CD4-positive, alpha-beta T cell treated with Interleukin-15 for 1 hour (primary cell): ENCODE results near the gene LRMDA.

Source experiments
- DNase-seq: peaks from one replicate; pipeline ENCODE4 v3.0.0-alpha.2; 2020

Gene LRMDA

DNA sequence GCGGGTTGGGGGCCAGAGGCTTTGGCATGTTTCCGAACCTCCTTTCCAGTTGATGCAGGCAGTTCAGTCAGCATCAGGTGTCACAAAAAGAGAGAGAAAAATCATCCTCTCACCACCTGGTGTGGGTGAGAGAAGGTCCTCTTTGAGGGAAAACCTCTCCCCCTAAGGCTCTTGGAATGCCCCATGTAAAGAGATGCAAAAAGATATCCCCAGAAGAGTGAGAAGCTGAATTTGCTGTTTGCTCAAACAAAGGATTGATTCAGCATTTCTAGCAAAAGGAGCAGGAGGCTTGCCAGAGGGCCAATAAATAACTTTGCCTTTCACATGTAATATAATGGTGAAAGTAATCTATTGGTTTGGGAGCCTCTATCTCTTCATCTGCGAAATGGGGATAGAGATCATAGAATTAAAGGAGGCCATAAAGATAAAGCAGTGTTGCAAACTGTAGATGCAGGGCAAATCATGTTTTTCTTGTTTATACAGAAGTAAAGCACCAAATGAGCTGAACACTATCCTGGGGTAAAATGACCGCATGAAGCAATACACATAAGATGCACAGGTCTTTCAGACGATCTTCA lies 425.9 kb downstream of the LRMDA start:
- DNase-seq = no peak

- DNase-seq = no peak
Measured at GRCh38 chr10:75857896-75858295, 426.5 kb downstream of the LRMDA start.

- no peak for DNase-seq
Measured at GRCh38 chr10:75858339-75858738, 426.9 kb downstream of the LRMDA start.

DNA sequence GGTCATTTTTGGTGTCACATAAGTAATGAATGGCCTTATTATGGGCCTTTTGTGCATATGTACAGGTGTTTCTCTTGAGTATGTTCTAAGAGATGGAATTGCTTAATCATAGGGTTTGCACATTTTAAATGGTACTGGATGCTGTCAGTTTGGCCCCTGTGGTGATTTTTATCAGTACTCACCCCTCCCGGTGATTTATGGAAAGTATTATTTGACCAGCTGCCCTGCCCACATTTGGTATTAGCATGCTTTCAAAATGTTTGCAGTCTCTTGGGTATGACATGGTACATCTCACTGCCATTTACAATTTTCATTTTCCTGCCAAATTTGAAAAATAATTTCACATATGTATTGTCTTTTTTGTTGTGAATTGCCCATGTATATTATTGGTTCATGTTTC lies 427.7 kb downstream of the LRMDA start:
- no peak for DNase-seq

DNA sequence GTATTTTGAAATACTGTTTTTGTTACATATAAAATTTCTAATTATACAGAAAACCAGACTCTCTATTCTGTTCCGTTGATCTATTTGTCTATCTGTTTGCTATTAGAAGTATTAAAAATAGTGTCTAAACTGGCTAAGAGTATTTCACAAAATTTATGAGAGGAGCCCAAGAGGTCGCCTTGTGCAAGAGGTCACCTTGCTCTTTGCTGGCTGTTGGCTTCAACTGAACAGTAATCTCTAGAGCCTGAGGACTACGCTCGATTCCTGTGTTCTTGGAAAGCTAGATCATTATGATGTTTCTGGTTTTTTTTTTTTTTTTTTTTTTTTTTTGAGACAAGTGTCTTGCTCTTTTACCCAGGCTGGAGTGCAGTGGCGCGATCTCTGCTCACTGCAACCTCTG lies 428.6 kb downstream of the LRMDA start:
- no peak for DNase-seq

DNA sequence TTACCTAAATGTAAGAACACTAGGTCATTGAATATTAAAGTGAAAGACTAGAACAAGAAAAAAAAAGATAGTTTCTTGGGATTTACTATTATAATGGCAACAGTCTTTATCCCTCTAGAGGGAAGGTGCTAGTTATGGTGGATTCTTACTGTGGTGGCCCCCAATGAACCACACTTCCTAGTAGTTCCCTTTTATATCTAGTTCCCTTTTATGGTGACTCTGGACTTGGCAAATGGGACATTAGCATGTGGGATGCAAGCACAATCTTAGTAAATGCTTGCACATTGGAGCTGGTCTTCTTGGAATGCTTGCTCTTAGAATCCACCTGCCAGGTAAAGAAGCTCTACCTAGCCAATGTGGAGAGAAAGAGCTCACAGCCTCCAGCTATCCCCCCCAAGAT lies 430.2 kb downstream of the LRMDA start:
- DNase-seq = no peak

DNA sequence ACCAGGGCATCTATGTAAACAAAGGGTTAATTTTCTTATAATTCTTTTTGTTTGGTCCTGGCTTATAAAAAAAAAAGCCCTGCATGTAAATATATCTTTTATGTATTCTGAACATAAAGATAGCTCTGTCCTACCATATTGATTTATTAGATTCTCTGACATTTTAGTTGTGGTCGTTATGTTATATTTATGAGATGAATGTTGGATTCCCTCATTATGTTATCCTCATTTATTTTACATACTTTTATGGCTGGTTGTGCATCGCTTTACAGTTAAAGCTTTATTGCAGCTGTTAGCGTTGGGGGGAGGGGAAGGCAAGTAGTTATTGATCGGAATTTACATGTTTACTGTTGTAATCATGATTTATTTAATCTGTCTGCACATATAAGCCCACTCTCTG lies 431.5 kb downstream of the LRMDA start:
- DNase-seq = no peak

- no peak for DNase-seq
Measured at GRCh38 chr10:75864717-75865116, 433.3 kb downstream of the LRMDA start.

DNA sequence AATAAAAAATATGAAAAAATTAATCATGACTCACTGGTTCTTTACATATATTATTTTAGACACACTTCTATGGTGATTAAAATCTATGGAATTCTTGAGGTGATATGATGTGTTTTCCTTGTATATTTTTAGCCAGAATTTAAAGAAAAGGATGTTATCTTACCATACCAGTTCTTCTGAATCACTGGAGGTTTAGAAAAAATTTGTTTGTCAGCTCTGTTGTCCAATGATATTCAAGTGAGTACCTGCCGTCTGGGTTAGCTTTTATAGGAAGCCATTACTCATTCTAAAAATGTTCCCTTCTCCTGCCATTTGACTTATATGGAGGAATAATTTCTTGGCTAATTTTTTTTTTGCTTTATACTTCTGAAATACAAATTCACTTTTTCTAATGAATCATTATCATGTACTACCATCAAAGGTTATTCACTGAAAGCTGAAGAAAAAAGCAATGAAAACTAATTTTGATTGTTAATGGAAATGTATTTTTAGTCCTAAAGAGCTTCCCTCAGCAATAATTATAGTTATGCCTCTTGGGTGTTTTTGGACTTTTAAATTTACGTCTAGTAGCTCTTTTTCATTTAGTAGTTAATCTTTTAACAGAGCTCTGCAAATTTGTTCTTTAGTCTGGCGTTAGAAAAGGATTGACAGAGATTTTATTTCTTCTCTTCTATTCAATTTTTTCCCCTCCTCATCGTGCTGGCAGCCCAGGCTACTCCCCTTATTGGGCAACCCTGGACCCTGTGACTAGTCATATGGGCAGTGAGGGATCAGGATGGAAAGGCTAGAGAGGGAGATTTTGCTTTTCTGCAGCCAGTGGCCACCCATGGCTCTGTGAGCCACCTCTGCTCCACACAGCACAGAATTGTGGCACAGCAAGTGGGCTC lies 434.2 kb downstream of the LRMDA start:
- DNase-seq = no peak

- DNase-seq = no peak
Measured at GRCh38 chr10:75866300-75866625, 434.8 kb downstream of the LRMDA start.

- no peak for DNase-seq
Measured at GRCh38 chr10:75866731-75867130, 435.3 kb downstream of the LRMDA start.

- no peak for DNase-seq
Measured at GRCh38 chr10:75868574-75868973, 437.1 kb downstream of the LRMDA start.

- no peak for DNase-seq
Measured at GRCh38 chr10:75870039-75870645, 438.7 kb downstream of the LRMDA start.

DNA sequence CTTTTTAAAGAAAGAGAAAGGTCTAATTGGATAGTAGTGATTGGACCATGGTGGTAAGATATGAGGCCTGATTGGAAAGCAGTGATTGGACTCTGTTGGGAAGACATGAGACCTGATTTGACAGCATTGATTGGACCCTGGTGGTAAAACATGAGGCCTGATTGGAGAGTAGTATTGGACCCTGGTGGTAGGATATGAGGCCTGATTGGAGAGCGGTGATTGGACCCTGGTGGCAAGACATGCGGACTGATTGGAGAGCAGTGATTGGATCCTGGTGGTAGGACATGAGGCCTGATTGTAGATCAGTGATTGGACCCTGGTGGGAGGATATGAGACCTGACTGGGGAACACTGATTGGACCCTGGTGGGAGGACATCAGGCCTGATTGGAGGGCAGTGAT lies 444.3 kb downstream of the LRMDA start:
- DNase-seq = no peak

- DNase-seq = no peak
Measured at GRCh38 chr10:75876710-75877109, 445.3 kb downstream of the LRMDA start.

DNA sequence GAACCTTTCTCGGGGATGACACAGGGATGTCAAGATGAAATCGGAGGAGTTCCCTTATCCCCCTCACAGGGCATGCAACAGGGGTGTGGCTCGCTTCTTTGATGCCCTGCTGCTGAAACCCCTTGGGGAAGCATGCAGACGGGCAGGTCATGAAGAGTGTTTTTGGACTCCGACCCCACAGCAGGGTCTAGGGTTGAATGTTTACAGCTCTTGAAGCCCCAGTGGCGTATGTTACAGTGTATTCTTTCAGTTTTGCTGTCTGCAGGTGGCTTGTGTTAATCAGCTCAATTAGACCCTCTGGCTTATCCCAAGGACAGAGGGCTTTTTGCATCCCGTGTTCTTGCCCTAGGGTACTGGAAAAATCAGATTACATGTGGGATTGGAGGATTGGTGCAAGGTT lies 446.5 kb downstream of the LRMDA start:
- DNase-seq = no peak

DNA sequence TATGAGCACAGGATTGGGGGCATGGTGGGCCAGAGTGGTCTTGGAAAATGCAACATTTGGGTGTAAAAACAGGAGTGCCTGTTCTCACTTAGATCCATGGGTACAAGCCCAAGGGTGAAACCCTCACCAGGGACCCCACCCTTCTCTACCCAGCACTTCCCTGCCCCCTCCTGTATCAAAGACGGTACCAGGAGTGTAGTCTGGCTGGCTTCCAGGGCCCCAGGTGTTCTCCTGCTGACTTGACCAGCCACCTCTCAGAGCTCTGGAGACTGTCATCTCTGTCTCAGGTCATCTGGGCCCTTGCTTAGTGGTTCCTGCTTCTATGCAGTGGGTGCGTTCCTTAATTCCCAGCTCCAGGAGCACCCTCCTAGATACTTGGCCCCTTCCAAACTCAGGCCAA lies 447.2 kb downstream of the LRMDA start:
- DNase-seq = no peak

DNA sequence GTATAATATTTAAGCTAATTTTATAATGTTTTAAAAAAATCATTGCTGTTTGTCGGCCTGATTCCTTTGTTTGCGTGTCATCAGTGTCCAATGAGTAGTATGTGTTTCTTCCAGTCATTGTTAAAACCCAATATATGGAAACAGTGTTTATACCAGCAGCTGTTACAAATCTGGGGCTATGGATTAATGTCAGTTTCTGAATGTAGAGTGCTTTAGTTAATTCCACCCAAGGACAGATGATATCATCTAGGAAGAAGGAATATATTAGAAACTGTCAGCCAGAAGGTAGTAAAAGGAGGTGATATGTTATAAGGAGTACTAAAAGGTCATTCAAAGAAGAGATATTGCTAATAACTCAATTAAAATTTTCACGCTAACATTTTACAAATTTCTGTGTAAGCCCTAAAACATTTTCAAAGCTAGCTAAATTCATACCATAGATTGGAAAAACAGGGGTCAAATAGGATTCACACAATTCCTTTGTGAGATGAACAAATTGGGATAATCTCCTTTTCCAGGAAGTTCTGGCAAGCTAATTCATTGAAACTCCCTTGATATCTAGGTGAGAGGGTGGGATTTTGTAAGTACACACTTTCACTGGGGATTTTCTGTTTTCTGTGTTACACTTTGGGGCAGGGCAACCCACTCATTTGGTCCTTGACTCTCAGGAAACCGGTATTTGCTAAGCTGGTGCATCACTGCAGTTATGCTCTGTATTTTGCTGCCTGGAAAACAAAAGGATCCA lies 448.8 kb downstream of the LRMDA start:
- no peak for DNase-seq

- DNase-seq = no peak
Measured at GRCh38 chr10:75883081-75884072, 452.0 kb downstream of the LRMDA start.

DNA sequence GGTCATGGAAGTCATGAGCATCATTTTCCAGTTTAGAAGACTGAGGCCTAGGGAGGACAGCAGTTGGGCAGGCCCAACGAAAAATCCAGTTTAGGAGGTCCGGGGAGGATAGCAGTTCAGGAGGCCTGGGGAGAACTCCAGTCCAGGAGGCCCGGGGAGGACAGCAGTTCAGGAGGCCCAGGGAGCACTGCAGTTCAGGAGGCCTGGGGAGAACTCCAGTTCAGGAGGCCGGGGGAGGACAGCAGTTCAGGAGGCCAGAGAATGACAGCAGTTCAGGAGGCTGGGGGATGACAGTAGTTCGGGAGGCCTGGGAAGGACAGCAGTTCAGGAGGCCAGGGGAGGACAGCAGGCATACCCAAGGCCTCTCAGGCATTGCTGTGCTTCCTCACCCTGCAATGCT lies 453.4 kb downstream of the LRMDA start:
- no peak for DNase-seq

DNA sequence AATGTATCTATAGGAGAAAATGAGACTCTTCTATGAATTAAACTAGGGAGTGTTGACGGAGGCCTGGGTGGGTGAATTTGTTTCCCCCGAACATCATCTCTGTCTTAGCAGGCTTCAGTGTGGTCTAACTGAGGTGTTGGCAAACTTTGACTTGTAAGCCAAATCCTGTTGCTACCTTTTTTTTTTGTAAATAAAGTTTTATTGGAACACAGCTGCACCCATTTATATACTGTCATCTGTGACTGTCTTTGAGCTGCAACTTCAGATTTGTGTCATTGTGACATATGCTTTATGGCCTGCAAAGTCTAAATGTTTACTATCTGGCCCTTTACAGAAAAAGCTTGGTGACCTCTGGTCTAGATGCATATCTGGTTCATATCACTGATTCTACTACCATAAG lies 455.9 kb downstream of the LRMDA start:
- no peak for DNase-seq

DNA sequence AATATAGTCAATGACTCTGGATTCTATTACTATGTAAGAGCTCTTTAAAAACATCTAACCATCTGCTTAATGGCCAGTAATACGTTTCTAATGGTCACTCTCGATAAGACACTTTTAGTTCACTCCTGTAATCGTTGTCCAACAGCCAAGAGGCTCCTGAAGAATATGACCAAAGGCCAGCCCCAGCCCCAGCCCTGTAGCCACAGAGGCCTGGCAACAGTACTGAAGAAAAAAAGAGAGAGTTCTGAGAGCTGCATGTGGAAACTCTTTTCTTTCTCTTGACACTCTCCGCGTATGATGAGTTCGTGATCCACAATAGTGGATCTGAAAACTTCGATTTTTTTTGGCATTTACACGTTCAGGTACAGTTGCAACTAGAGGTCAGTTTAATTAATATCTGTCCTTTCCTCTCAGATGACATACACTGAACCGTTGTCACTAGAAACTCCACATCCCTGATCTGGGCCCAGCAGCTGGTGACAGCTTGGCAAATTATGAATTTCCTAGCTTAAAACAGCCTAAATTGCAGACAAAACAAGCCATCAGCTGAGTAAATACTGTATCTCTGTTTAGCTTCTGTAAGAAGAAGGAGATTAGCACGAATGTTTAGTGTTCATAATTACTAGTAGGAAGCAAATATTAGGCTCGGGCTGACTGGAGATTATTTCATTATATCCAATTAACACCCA lies 456.7 kb downstream of the LRMDA start:
- no peak for DNase-seq
